ENCODE data around the gene CTNS.
"Not testable (repeated sequence)": the region's sequence is repeated elsewhere in the genome, so short reads cannot be mapped to it uniquely, and the experiment has no call there.

The CTNS gene

DNA sequence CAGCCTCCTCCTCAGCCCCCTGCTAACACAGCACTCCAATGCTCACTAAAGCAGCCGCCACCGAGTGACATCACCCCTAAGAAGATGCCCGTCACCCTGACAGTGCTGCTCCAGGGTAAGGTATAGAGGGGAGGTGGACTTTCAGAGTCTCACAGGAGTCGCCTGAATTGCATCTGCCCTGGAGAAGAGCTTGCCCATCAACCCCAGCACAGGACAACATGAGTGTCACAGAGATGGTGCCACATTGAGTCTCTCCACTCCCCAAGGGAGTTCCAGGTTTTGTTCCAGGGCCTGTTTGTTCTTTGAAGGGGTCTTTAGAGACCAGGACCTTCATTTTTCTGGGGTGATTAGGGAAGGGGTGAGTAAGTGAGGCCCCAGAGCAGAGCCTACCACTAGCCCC, 61.6 kb downstream of the CTNS start:
- no peak overlapping the region for H3K27ac ChIP-seq
- no peak for TF ChIP-seq ZFX (IDR thresholded peaks at IDR 0.05; ENCODE audit: borderline replicate concordance)
- TF ChIP-seq, protein P1, sequence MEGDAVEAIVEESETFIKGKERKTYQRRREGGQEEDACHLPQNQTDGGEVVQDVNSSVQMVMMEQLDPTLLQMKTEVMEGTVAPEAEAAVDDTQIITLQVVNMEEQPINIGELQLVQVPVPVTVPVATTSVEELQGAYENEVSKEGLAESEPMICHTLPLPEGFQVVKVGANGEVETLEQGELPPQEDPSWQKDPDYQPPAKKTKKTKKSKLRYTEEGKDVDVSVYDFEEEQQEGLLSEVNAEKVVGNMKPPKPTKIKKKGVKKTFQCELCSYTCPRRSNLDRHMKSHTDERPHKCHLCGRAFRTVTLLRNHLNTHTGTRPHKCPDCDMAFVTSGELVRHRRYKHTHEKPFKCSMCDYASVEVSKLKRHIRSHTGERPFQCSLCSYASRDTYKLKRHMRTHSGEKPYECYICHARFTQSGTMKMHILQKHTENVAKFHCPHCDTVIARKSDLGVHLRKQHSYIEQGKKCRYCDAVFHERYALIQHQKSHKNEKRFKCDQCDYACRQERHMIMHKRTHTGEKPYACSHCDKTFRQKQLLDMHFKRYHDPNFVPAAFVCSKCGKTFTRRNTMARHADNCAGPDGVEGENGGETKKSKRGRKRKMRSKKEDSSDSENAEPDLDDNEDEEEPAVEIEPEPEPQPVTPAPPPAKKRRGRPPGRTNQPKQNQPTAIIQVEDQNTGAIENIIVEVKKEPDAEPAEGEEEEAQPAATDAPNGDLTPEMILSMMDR (IDR thresholded peaks at IDR 0.05) = no peak

DNA sequence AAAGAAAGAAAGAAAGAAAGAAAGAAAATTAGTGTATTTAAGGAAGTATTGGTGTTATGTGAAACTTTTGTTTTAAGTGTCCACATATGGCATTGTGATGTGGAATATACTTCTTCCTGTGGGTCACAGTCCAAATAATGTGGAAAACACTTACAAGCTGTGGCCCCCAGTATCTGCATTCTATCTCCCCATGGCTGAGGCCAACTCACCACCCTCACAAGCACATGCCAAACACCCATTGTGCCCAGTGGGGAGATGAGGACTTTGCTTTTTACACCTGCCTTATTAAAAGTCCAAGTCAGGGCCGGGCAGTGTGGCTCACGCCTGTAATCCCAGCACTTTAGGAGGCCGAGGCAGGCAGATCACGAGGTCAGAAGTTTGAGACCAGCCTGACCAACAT, 63.4 kb downstream of the CTNS start:
- H3K27ac ChIP-seq = no peak overlapping the region
- TF ChIP-seq, protein P1 (IDR thresholded peaks at IDR 0.05) = no peak
- no peak for TF ChIP-seq ZFX (IDR thresholded peaks at IDR 0.05; ENCODE audit: borderline replicate concordance)

DNA sequence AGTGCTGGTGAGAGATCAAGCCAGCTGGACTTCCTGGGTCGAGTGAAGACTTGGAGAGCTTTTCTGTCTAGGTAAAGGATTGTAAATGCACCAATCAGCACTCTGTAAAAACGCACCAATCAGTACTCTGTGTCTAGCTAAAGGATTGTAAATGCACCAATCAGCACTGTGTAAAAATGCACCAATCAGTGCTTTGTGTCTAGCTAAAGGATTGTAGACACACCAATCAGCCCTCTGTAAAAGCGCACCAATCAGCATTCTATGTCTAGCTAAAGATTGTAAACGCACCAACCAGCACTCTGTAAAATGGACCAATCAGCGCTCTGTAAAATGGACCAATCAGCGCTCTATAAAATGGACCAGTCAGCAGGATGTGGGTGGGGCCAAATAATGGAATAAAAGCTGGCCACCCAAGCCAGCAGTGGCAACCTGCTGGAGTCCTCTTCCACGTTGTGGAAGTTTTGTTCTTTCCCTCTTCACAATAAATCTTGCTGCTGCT, 65.5 kb downstream of the CTNS start:
- not testable (repeated sequence) for H3K27ac ChIP-seq

DNA sequence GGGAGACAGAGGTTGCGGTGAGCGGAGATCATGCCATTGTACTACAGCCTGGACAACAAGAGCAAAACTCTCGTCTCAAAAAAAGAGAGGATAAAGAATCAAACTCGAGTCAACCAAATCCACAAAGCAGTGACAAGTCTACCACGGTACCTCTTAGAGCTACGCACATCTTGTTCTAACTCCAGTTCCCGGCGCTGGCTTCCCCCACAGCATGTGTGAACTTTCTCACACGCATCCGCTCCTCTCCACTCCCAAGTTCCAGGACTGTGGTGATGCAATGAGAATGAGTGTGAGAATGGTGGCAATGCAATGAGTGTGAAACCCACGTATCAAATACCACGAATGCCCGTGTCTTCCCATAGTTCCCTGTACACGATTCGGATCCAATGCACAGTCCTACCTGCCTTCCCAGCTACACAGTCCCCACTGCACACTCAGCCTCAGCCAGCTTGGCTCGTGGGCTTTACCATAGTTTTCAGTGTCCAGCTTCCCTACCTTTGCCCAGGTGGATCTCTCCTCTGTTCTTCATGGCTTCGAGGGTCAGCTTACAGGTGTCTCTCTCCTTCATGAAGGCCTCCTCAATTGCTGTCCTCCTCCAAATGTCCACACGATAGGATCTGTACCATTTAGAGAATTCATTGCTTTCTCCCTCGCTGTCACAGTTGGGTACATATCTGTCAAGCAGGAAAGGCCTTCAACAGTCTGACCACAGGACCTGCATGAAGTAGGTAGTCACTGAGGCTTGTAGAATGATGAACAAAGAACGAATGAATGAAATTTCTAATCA, 68.6 kb downstream of the CTNS start:
- no peak overlapping the region for H3K27ac ChIP-seq

DNA sequence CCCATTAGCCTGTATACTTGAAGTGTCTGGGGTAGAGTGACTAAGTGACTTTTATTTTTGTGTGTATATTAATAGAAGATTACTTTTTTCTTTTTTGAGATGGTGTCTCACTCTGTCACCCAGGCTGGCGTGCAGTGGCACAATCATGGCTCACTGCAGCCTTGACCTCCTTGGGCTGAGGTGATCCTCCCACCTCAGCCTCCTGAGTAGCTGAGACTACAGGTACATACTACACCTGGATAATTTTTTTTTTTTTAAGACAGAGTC, 69.1 kb downstream of the CTNS start:
- H3K27ac ChIP-seq = not testable (repeated sequence)

More for the DNA sequence above, 68.6 kb downstream of the CTNS start:
- no peak for TF ChIP-seq ZFX (IDR thresholded peaks at IDR 0.05; ENCODE audit: borderline replicate concordance)
- TF ChIP-seq, protein P1 (IDR thresholded peaks at IDR 0.05) = no peak

GRCh38 chr17:3708366-3708765, 71.8 kb downstream of the CTNS start:
- TF ChIP-seq, protein P1 (IDR thresholded peaks at IDR 0.05) = no peak
- TF ChIP-seq ZFX (IDR thresholded peaks at IDR 0.05; ENCODE audit: borderline replicate concordance) = no peak

GRCh38 chr17:3710951-3711383, 74.4 kb downstream of the CTNS start:
- TF ChIP-seq, protein P1 (IDR thresholded peaks at IDR 0.05) = no peak
- no peak for TF ChIP-seq ZFX (IDR thresholded peaks at IDR 0.05; ENCODE audit: borderline replicate concordance)
- H3K27ac ChIP-seq = no peak overlapping the region

More at GRCh38 chr17:3708366-3708765, 71.8 kb downstream of the CTNS start:
- no peak overlapping the region for H3K27ac ChIP-seq

All from 22Rv1 (cell line).